AG09319 (cell line): ENCODE data around the gene PDIA6.

ENCODE experiments used
- DNase-seq: peaks from one replicate; pipeline ENCODE4 v3.0.0-alpha.2; 2010; ENCODE audit warnings: low read depth; ENCODE audit errors: extremely low read depth
- TF ChIP-seq, protein P1 (sequence below): IDR thresholded peaks from 2 replicates; pipeline ENCODE4 v1.5.1; 2011; ENCODE audit warnings: low read depth, mild to moderate bottlenecking, inconsistent platforms, low read length, moderate library complexity

PDIA6 gene

GRCh38 chr2:10765461-10765860 is 47.1 kb downstream of the PDIA6 start:
- TF ChIP-seq, protein P1, sequence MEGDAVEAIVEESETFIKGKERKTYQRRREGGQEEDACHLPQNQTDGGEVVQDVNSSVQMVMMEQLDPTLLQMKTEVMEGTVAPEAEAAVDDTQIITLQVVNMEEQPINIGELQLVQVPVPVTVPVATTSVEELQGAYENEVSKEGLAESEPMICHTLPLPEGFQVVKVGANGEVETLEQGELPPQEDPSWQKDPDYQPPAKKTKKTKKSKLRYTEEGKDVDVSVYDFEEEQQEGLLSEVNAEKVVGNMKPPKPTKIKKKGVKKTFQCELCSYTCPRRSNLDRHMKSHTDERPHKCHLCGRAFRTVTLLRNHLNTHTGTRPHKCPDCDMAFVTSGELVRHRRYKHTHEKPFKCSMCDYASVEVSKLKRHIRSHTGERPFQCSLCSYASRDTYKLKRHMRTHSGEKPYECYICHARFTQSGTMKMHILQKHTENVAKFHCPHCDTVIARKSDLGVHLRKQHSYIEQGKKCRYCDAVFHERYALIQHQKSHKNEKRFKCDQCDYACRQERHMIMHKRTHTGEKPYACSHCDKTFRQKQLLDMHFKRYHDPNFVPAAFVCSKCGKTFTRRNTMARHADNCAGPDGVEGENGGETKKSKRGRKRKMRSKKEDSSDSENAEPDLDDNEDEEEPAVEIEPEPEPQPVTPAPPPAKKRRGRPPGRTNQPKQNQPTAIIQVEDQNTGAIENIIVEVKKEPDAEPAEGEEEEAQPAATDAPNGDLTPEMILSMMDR: no peak
- no peak for DNase-seq

GRCh38 chr2:10764896-10765295 is 47.7 kb downstream of the PDIA6 start:
- TF ChIP-seq, protein P1: no peak
- DNase-seq: no peak

GRCh38 chr2:10764096-10764785 is 48.3 kb downstream of the PDIA6 start:
- DNase-seq: no peak
- TF ChIP-seq, protein P1: no peak

DNA sequence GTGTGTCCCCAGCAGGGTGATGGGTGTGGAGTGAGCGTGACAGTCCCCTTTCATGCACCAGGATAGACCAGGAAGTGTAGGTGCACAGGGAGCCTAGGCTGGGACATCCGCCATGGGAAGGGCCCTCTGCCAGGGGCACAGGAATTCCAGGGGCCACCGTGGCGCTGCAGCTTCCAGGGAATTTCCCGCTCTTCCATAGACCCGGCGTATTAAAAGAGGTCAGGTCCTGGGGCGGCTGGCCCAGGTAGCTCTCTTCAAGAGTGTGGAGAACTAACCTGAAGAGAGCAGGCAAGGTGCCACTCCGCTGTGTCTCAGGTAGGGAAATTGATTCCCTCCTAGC is 49.2 kb downstream of the PDIA6 start:
- no peak for DNase-seq
- TF ChIP-seq, protein P1: no peak

- no peak for DNase-seq
- TF ChIP-seq, protein P1: no peak
These were observed 49.7 kb downstream of the PDIA6 start for GRCh38 chr2:10762651-10763460.

DNA sequence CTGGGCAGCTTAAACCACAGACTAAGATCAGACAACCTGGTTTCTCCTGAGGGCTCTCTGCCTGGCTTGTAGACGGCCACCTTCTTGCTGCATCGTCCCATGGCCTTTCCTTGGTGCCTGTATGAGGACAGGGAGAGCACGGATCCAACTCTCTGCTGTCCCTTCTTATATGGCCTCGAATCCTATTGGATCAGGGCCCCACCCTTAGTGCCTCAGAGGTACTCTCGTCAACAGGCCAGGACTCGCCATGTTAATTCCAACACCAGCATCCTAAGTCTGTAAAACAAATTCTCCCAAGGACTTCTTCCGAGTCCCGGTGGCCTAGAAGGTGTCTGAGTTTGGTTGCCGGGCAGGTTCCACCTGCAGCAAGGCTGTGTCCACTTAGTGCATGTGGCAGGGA is 51.0 kb downstream of the PDIA6 start:
- no peak for DNase-seq

More for the DNA sequence above, 51.0 kb downstream of the PDIA6 start:
- TF ChIP-seq, protein P1: no peak
